Endothelial cell (in vitro differentiated cells): ENCODE data around the gene FAM83C. TPM values are rescaled to one million over a fixed set of nuclear protein-coding genes. Genes with fewer than 3 reads are reported as not detected.

Experiments
- DNase-seq: peaks from one replicate; pipeline ENCODE4 v3.0.0; 2021; ENCODE audit warnings: low spot score
- H3K27ac Mint-ChIP-seq: one replicate; pipeline ENCODE4 v1.8.0; 2021; ENCODE audit warnings: mixed read lengths, inconsistent platforms; ENCODE audit not compliant: unreplicated experiment
- H3K27me3 Mint-ChIP-seq: one replicate; pipeline ENCODE4 v1.8.0; 2021; ENCODE audit warnings: mild to moderate bottlenecking, moderate library complexity, mixed read lengths, inconsistent platforms; ENCODE audit not compliant: unreplicated experiment
- H3K36me3 Mint-ChIP-seq: one replicate; pipeline ENCODE4 v1.8.0; 2021; ENCODE audit warnings: mild to moderate bottlenecking, low read depth, mixed read lengths, inconsistent platforms; ENCODE audit not compliant: unreplicated experiment
- H3K4me1 Mint-ChIP-seq: one replicate; pipeline ENCODE4 v1.8.0; 2021; ENCODE audit warnings: mild to moderate bottlenecking, mixed read lengths, inconsistent platforms; ENCODE audit not compliant: unreplicated experiment
- H3K4me3 Mint-ChIP-seq: one replicate; pipeline ENCODE4 v1.8.0; 2021; ENCODE audit warnings: mild to moderate bottlenecking, mixed read lengths, inconsistent platforms; ENCODE audit not compliant: unreplicated experiment
- H3K9me3 Mint-ChIP-seq: one replicate; pipeline ENCODE4 v1.8.0; 2021; ENCODE audit warnings: mixed read lengths, inconsistent platforms; ENCODE audit not compliant: unreplicated experiment
- total RNA-seq: library from RNA; stranded (reverse); fragmentation: NEBNext Ultra II Directional; extraction: Animal tissue kit (Norgen Biotek cat#: 25700); gene quantifications from one replicate; pipeline ENCODE4 v1.2.1, GENCODE V29; 2021; ENCODE audit not compliant: unreplicated experiment
- TF ChIP-seq, protein P1 (sequence below): fragments of 200-600 bp; sonication (generic); IDR thresholded peaks from one replicate; pipeline ENCODE4 v1.5.0; 2021; ENCODE audit warnings: antibody characterized with exemption; ENCODE audit not compliant: unreplicated experiment

FAM83C gene
- total RNA-seq, 1 donor from 2014 or later, result not detected

DNA sequence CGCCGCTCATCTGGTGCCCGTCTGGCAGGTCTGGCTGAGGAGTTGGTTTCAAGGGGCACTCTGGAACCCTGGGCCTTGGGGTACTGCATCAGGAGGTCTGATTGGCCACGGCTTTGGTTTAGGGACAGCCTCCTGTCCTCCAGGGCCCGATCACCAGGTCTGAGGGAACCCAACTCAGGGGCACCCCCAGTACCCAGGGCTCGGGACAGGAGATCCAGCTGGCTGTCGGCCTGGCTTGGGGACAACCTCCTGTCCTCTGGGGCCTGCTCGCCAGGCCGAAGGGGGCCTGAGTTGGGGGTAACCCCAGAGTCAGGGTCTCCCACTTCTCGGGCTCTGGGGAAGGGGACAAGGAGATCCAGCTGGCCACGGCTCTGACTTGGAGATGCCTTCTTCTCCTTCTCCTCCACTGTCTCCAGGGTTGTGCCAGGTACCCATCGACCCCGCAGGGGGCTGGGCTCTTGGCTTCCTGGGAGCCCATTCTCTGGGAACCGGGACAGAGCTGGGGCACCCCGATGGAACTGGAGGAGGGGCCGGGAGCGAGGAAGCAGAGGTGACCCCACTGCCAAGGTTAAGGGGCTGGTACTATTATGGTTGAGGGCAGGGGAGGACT is 5.2 kb downstream of the FAM83C start:
- DNase-seq, result no peak
- Mint-ChIP-seq H3K4me3 (no peak overlapping the region), H3K9me3 (no peaks in the 10 kb centered on the region), H3K36me3 (peaks cover 9% of the 10 kb centered on the region), H3K27ac (no peak overlapping the region), H3K4me1 (peaks cover 15% of the 10 kb centered on the region), H3K27me3 (peaks cover 25% of the 10 kb centered on the region)
- TF ChIP-seq, protein P1, sequence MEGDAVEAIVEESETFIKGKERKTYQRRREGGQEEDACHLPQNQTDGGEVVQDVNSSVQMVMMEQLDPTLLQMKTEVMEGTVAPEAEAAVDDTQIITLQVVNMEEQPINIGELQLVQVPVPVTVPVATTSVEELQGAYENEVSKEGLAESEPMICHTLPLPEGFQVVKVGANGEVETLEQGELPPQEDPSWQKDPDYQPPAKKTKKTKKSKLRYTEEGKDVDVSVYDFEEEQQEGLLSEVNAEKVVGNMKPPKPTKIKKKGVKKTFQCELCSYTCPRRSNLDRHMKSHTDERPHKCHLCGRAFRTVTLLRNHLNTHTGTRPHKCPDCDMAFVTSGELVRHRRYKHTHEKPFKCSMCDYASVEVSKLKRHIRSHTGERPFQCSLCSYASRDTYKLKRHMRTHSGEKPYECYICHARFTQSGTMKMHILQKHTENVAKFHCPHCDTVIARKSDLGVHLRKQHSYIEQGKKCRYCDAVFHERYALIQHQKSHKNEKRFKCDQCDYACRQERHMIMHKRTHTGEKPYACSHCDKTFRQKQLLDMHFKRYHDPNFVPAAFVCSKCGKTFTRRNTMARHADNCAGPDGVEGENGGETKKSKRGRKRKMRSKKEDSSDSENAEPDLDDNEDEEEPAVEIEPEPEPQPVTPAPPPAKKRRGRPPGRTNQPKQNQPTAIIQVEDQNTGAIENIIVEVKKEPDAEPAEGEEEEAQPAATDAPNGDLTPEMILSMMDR, result no peak

DNA sequence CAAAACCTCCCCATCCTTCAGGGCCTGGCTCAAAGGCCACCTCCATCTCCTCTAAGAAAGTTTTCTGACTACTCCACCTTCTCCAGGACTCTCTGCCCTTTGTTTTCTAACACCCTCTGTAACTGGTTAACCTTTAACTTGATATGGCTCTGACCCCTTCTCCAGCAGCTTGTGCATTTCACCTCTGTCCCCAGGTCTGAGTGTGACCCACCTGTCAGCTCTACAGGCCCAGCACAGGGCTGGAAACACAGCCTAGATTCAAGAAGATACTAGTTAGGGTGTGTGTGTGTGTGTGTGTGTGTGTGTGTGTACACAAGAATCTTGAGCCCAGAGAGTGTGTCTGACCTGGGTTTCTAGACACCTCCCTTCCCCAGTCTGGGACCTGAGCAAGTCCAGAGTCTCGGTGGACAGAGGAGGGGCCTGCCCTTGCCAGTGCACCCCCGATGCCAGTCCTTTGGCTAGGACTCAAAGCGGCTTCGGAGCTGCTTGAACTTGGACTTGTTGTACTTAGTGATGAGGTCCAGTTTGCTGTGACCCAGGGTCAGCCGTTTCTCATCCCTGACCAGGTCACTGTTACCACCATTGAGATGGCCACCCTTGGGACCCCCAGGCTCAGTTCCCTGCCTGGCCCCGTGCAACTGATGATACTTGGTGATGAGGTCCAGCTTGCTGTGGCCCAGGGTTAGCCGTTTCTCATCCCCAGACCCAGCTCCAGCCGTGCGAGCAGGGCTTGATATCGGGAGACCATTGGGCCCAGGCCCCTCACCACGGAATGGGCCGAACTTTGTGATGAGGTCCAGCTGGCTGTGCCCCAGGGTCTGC is 5.9 kb downstream of the FAM83C start:
- Mint-ChIP-seq H3K9me3 (no peaks in the 10 kb centered on the region), H3K36me3 (peaks cover 9% of the 10 kb centered on the region), H3K4me3 (peak overlapping the region; percentile 97), H3K27ac (no peak overlapping the region), H3K4me1 (peaks cover 15% of the 10 kb centered on the region), H3K27me3 (peaks cover 25% of the 10 kb centered on the region)
- TF ChIP-seq, protein P1, result no peak
- DNase-seq, result no peak

DNA sequence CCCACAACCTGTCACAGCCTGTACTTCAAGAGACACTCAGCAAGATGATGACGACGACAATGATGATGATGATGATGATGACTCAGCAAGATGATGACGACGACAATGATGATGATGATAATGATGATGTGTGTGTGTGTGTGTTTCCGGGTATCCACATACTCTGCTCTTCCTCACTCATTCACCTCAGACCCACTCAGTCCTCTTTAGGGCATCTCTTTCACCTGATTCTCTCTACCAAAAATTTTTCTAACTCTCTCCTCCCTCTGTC is 6.5 kb downstream of the FAM83C start:
- Mint-ChIP-seq H3K9me3 (no peaks in the 10 kb centered on the region), H3K36me3 (peaks cover 9% of the 10 kb centered on the region), H3K27me3 (peaks cover 24% of the 10 kb centered on the region), H3K27ac (peak overlapping the region; percentile 59), H3K4me1 (peaks cover 15% of the 10 kb centered on the region), H3K4me3 (peak overlapping the region; percentile 97)
- no peak for DNase-seq
- TF ChIP-seq, protein P1, result no peak

DNA sequence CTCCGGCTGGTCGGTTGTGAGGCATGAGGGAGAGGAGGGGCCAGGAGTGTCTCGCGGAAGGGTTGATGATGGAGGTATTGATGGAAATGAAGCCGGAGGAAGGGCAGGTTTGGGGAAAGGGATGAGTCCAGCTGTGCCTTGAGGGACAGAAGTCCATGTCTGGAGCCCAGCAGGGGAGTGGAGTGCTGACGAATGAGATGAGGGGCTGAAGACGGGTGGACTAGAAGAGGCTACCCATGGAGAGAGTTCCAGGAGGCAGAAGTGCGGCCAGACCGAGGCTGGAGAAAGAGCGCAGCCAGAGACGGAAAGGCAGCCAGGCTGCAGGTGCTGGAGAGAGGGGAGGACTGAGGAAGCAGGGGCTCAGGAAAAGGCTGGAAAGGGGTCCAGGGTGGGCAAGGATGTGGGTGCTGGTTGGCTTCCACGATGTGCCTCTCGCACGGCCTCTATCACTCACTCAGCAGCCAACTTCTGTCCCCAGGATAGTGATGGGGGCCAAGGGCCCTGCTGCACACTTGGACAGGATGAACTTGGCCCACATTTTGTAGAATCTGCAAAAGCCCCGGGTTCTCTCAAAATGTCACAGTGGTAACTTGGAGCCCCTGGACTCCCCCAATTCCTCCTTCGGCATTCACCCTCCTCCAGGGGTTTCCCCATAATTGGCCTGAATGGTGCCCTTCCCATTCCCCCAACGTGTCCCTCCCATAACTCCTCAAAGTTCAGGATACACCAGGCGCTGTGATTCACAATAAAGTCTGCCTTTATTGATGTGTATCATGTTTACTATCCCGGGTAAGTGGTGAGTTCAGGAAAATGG is 7.0 kb downstream of the FAM83C start:
- Mint-ChIP-seq H3K27ac (peak overlapping the region; percentile 75), H3K9me3 (no peaks in the 10 kb centered on the region), H3K27me3 (peaks cover 25% of the 10 kb centered on the region), H3K36me3 (peaks cover 11% of the 10 kb centered on the region), H3K4me3 (peak overlapping the region; percentile 97), H3K4me1 (peaks cover 15% of the 10 kb centered on the region)
- no peak for DNase-seq
- TF ChIP-seq, protein P1, result no peak
